Stimulated activated CD4-positive, alpha-beta T cell treated with anti-CD3 and anti-CD28 coated beads, Interleukin-1b, Interleukin-23, amount 100 ng/mL, for 4 hours (primary cell): ENCODE measurements around the gene JADE1.

Experiments
- DNase-seq, 2 donors: peaks; one replicate each; pipeline ENCODE4 v3.0.0-alpha.2; 2020; ENCODE audit warnings: low read depth in 2 of 2

Gene JADE1

DNA sequence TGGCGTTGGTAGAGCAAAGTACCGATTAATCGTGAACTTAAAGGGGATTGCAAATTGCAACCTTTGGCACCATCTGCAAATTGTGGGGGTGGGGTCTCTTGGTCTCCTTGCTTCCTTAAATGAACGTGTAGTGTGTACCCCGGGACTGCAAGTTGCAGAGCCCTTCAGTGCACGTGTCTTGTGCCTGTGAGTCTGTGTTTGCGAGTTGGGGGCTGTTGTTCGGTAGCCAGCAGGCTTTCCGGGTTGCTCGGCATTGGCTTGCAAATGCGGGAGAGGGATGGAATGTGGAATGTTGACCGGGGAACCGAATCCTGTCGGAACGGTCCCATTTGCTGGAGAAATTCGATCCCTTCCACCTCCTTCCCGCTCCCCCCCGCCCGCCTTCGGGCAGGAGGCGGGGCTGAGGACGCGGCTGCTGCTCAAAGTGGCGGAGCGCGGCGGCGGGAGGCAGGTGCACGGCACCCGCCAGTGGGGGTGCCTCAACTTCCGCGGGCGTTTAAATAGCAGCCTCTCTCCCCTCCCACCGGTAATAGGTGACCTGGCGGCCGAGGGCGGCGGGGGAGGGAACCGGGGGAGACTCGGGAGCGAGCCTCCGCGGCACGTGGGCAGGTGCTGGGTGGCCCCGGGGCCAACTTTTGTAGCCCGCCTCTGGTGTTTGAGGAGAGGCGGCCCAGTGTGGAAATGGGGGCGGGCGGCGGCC, 1.5 kb downstream of the JADE1 start:
- peak; percentile 70 to 74 for DNase-seq

DNA sequence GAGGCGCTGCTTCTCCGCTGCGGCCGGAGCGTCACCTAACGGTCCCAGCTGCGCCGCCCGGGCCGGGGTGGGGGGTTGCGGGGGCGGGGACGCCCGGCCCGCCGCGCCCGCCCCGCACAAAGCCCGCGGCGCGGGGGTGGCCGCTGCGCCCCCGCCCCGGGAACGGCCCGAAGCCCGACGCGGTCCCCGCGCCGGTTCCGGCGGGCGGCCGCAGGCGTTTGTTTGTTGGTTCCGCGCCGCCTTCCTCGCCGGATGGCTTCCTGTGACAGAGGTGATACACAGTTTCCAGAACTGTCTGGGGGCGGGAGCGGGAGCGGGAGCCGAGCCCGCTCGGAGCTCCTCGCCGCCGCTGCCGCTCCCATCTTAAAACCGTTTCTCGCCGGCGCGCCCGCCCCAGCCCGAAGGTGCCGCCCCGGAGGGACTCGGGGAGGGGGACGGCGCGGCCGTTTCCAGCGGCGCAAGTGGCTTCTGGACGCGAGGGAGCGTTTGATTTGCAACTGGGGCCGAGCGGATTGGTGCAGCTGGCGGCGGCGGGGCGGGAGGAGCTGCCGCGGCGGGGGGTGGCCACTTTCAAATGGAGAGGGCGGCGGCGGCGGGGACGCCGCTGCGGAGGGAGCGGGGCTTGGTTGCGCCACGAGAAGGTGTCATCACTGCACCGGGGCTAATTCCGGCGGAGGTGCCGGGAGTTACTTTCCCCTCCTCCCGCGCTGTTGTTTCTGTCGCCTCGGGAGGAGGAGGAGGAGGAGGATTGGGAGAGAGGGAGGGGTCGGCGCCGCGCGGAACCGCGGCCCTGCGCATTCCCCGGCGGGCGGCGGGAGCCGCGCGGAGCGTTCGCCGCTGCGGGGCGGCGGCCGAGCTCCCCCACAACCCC, 2.3 kb downstream of the JADE1 start:
- peak; percentile 73 to 76 for DNase-seq

DNA sequence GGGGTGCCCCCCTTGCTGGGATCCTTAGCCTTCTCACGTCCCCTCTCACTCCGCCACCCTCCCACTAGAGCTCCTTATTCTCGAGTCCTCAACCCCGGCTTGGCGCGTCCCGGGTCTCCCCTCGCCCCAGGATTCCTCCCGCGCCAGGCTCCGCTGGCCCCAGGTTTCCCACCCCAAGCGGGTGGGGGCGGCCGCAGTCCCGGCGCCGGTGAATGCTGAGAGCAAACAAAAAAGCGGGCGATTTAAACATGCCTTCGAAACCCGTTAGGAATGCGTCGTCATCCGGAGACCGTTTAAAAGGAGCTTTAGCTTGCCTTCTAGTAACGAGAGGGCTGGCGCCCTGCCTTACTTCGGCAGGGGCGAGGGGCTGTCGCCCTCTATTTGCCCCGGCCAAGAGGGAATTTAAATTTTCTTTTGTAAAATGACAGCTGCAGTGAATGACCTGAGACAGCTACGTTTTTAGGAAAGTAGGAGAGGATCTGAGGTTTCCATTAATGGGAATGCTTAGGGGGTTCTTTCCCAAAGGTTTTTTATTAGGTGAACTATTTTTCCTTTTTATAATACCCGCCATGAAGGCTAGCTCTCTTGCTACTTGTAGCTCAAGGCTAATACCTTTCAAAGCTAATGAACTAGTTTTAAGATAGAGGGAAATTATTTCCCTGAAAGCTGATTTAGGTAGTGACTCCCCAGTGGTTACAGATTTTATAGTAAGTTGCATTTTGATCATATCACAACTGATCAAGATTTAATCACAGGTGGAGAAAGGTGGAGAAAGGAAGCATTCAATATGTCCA, 3.1 kb downstream of the JADE1 start:
- peak in 1 of 2 donors; percentile 13 for DNase-seq

DNA sequence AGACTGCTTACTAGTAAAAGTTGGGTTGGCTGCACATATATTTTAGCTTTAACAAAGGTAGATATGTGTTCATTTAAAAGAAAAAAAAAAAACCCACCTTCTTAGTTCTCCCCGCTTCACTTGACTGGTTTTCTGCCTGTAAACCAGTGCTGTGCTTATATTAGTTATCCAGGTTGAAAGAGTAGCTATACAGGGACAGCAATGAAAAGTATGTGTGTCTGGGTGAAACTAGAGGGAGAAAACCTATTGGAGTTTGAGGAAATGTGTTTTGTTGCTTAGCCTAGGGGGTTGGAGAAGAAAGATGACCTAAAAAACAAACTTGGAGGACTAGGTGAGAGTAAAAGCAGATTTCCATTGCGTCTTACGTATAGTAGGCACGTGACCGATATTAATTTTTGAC, 4.5 kb downstream of the JADE1 start:
- no peak for DNase-seq

DNA sequence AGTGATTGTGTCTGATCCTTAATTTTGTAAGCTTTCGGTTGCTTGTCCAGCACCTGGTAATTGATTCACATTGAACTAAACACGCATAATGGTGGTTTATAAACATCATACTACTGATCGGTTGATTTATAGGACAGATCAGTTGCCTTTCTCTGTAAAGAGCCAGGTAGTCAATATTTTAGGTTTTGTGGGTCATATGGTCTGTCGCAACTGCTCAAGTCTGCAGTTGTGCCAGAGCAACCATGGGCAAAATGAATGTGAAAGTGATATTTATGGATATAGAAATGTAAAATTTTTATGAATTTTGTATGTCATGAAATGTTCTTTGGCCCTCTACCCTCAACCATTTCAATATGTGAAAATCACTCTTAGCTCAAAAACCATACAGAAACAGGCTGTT, 8.9 kb downstream of the JADE1 start:
- no peak for DNase-seq

DNA sequence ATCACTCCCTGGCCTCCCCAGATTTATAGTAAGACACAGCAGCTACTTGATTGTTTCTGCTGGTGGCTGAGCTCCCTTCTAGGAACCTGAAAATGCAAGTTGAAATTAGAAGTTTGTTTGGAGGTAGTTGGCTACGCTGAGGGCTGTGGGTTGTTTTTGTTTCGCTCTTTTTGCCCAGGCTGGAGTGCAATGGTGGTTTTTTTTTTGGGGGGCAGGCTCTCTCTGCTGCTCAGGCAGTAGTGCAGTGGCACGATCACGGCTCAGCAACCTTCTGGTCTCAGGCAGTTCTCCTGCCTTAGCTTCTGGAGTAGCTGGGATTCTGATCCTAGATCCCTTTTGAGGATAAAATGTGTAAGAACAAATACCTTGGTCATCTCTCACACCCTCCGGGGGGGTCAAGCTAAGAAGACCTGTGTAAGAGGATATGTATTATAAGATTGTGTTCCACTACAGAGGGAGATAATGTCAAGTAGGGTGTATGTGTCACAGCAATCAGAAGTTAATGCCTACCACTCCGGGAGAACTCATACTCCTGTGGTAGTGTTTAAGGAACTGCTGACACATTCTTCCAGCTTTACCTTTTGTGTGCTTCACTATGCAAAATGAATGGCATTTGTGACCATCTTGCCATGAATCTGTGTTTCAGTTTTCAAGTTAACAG, 9.7 kb downstream of the JADE1 start:
- no peak for DNase-seq

DNA sequence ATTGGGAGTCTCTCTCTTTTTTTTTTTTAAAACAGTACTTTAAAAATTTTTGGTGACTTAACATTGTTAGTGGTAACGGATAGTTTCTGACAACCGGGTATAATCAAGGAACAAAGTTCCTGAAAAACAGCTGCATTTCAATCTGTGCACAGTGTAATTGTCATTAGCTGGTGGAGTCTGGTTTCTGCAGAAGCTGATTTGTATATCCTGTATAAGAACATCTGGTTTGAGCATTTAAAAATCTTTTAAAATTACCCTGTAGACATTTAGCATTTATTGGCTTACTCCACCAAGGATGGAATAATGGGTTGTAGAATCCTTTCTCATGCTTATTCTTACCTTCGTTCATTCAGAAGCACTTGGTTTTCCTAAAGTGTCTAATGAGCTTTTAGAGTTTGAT, 11.2 kb downstream of the JADE1 start:
- no peak for DNase-seq

DNA sequence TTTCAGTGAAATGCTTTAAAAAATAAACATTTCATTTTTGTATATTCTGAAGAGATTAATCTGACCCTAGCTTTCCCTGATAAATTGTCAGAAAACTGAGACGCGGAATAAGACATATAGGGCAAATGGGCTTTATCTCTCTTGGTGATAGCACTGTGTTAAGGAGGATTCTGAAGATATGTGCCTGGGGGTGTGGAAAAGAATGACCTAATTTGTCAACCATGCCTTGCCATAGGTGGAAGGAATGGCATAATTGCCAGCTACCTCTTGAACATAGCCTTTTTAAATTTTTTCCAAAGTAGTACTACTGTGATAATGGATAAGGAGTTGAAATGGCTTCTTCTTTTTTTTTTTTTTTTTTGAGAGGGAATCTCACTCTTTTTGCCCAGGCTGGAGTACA, 11.7 kb downstream of the JADE1 start:
- no peak for DNase-seq

DNA sequence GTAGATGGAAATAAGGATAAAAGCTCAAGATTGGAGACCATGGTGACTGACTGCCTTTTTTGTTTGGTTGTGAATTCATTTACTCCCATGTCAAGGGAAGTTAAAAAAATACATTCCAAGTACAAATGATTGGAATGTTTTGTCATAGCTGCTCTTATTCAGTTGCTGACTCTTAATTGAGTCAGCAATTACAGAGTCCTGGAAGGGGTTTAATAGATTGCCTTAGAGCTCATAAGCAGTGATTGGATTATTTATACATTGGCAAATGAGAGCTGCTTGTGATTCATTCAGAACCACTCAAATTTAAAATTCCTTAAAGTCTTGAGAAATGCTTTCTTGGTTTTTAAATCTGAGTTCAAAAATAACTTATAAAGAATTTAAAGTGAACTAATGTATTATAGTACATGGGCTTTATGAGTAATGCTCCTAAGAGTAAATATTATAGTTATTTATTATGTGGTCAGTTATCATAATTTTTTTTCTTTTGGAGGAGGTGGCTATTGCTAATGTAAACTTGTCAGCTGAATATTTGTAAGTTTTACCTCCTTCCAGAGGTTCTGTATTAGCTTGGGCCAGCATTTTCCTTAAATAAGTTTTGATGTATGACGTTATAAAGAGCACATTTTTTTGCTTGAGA, 13.6 kb downstream of the JADE1 start:
- DNase-seq: no peak

DNA sequence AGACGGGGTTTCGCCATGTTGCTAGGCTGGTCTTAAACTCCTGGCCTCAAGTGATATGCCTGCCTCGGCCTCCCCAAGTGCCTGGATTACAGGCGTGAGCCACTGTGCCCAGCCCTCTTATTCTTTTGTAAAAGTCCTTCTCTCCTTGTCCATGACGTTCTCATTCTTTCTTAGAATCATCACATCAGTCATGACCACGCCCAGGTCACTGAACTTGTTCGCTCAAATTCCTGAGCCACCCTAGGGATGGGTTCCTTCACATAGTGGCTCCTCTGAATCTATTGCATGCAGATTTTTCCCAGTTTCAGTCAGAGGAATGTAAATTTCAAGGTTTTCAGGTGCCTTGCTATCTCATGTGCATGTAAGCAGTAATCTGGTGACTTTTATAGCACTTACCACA, 15.7 kb downstream of the JADE1 start:
- DNase-seq: no peak

DNA sequence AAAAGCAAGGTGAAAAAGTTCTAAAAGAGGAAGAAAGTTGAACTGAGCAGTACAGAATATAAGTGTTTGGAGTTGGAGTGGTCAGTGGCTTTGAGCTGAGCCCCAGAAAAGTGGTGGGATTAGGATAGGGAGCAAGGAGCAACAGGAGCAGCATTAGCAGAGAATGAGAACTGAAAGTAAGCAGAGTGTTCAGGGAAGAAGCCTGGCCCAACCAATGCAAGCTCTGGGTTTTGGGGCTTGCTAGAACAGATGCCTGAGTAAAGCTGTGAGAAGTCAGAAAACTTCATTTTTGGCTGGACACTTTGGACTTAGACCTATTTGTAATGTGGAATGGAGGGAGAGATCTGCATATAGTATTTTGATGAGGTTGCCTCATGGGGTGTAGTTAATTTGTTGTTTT, 17.8 kb downstream of the JADE1 start:
- no peak for DNase-seq

DNA sequence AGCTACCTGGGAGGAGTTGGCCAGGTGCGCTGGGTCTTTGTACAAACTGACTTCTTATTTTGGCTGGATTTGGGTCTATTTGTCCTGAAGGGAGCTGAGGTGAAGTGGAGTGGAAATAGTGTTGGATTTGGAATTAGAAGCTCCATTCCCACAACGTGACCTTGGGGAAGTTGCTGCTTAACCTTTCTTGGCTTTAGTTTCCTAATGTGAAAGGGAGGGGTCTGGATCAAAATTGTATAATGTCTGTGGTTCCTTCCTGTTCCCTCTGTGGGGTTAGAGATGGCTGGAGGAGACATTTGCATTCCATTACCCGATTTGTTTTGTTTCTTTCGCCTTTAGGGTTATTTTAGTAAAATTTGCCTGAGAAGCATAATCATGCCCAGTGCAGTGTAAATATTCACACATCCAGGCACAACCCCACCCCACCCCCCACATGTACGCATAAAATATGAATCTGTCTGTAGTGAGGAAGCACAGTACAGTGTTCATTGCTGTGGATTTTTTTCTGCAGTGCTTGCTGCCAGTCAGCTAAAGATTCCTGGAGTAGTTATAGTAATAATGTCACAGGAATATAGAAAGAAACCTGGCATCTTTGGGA, 21.5 kb downstream of the JADE1 start:
- DNase-seq: no peak

DNA sequence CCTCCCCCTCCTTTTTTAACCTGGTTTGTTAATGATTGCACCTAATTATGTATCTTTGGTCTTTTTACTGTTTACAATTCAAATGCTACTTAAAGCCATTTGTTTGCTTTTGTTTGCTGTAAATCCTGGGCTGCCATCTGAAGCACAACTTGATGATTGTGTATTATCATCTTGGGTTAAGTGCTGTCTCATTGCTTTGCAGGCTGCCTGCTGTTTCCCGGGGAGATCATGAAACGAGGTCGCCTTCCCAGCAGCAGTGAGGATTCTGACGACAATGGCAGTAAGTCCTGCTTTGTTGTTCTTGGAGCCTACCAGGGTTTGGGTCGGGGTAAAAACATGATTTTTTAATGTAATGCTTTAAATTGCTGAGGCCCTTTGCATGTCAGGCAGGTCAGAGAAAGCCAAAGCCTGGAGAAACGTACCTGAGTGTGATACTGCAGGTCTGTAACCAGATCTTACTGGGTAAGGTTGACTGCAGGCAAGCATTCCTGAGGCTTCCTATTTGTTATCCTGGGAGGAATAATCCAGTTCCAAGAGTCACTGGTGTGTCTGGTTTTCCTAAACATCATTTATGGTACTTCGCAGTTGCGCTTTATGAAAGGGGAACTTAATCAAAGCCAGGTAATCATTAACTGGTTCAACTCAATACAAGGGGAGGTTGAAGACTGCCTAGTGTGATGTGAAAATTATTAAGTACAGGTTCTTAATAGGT, 22.2 kb downstream of the JADE1 start:
- DNase-seq: no peak

DNA sequence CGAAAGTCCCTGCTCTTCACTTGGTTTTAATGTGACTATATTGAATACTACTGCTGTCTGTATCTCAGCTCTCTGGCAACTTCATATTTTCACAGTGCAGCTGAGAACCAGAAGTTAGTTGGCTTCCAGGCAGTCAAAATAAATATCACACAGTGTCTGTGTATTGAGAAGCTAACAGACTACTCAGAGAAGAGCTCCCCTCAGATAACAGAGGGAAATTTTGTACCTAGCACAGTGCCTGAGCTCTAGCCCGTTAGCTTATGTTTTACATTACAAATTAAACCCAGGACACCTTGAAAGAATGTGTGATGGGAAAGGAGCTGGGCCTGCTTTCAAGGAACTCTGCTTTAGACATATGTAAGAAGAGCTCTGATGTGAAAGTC, 22.7 kb downstream of the JADE1 start:
- no peak for DNase-seq

DNA sequence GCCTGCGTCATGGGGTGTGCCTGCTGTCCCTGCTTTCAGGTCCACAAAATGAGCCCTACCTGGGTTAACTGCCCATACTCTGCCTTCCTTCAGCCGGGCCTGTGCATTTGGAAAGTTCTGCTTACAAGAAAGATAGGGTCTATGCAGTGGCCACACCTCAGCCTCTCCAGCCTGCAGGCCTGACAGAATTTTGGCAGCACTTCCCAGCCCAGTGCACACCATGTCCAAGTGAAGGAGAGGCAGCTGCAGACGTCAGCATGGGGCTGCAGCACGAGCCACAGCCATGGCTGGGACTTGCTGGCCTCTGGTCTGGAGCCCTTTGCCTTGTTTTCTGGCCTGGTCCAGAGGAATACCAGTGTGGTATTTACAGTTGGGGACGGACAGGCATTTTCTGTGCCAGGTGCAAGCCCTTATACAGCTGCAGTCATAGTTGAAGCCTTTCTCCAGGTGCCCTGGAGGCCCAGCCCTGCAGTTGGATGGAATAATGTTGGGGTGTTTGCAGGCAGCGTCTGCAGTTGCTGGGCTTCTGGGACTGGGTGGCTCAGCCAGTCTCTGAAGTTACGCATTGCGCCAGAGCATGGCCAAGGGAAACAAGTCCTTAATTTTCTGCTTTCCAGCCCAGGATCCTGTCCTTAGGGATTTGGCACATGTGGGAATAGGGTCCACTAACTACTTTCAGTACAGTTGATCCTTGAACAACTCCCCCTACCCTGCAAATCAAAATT, 26.2 kb downstream of the JADE1 start:
- DNase-seq: no peak

DNA sequence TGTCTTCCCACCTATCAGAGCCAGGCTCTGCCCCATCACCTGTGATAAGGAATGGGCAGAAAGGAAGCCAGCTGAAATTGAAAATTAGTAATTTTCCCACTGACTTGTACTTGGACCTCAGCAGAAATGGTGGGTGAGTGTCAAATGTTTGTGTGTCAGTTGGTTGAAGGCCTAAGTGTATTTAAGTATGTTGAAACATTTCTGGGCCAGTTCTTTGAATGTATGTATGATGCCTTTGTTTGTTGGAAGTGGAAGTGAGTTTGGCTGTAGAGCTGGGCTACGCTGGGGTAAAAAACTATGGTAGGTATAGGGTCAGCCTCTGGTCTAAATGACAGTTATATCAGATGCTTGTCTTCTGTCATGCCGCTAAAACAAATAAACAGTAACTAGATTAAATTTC, 27.7 kb downstream of the JADE1 start:
- DNase-seq: no peak

DNA sequence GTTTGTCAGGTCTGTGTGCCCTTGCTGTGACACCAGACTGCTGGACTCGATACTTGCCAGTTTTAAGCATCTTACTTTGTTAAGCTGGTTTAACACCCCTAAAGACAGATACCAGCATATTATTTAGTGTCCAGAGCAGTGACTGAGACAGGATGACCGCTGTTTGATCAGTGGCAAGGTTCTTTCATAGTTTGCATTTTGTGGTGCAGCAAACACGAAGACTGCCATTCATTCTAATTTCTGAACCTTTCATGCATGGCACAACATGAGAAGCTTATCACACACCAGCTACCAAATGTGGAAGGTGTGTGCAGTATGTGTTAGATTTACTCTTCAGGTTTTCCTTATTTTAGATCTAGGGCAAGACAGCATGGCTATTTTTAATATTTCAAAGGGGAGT, 28.2 kb downstream of the JADE1 start:
- DNase-seq: no peak

DNA sequence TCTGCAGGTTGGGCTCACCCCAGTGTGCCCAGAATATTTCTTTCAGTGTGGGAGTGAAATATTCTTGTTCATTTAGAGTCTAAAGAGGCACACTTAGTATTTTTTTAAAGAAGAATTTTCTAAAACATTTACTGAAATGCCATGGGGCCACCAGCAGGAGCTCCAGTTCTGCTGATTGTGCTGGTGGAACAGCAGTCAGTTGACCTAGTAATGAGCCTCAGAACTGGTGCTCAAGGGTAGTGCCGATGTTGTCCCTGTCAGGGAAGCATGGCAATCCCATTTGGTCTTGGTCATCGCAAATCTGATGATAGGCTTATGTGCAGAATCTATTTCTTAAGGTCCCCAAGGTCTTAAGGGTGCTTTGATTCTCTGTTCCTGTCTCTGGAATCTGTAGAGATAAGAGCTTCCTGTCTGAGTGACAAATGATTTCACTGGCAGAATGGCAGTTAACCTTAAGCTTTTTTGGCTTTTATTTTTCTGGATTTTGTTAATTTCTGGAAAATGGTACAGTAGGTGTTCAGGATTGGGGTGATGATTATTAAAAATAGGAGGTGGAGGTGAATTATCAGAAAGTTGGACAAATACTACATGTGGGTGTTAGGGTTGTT, 31.3 kb downstream of the JADE1 start:
- no peak for DNase-seq

DNA sequence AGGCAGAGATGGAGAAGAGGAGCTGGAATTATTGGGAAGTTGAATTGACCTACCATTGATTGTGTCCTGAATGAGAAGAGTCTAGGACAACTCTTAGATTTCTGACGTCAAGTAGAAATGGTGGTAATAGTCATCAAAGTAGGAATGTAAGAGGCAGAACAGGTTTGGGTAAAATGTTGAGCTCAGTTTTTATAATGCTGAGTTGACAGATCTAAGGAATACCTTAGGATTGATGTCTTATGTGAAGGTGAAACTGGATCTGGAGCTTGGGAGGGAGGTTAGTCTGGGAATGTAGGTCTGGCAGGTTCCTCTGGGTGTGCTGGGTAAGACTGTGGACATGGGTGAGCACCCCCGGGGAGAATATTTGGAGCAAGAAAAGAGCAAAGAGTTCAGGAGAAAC, 31.9 kb downstream of the JADE1 start:
- DNase-seq: no peak
